Endothelial cell of umbilical vein (primary cell): Measurements from ENCODE around the gene PAQR6. TPM values are rescaled to one million over a fixed set of nuclear protein-coding genes. Genes with fewer than 3 reads are reported as not detected.

ENCODE experiments used
- BruUV-seq: library from RNA; stranded (reverse); fragments of 400-500 nt; replicated peaks from 2 replicates; lab custom pipeline; 2021; lab: Mats Ljungman, UMichigan
- CTCF ChIA-PET: fragments of 300-600, 350-600 bp; sonication (Branson Sonifier 250); formaldehyde crosslinking; loops from one replicate; lab custom pipeline; 2021; ENCODE audit warnings: antibody characterized with exemption, inconsistent platforms; lab: Charles Lee
- POLR2A ChIA-PET: fragments of 300-600, 350-600 bp; sonication (Branson Sonifier 250); formaldehyde crosslinking; loops from one replicate; lab custom pipeline; 2021; ENCODE audit warnings: antibody characterized with exemption, inconsistent platforms; lab: Charles Lee
- DNase-seq: peaks from one replicate; pipeline ENCODE4 v3.0.0-alpha.2; 2011; ENCODE audit warnings: low read depth, low spot score
- FAIRE-seq: peaks from 2 replicates; lab custom pipeline; 2011; peaks lifted over from hg19 to GRCh38; lab: Jason Lieb, UNC
- H2AFZ ChIP-seq: 2 replicates; pipeline ENCODE4 v1.6.0; 2012; ENCODE audit warnings: low read depth, low read length, control low read depth, inconsistent platforms
- H3K27ac ChIP-seq: 2 replicates; pipeline ENCODE4 v1.5.1; 2011; ENCODE audit warnings: low read depth, mild to moderate bottlenecking, control low read depth, low read length, moderate library complexity; ENCODE audit not compliant: insufficient read depth
- H3K27me3 ChIP-seq, 2 experiments: 2 replicates each; pipeline versions ENCODE4 v1.6.0 to v1.6.1; 2011; ENCODE audit warnings: low read length in 2 of 2, mixed read lengths in 1 of 2; ENCODE audit not compliant: control insufficient read depth in 2 of 2, insufficient read depth in 2 of 2
- H3K36me3 ChIP-seq, 2 experiments: 2 replicates in 1 of 2; 3 replicates in 1 of 2; pipeline ENCODE4 v1.5.1; 2011; ENCODE audit warnings: low read length in 2 of 2, mild to moderate bottlenecking in 1 of 2, moderate library complexity in 1 of 2; ENCODE audit not compliant: control insufficient read depth in 2 of 2, insufficient read depth in 2 of 2; ENCODE audit errors: extremely low read depth in 1 of 2
- H3K4me1 ChIP-seq: 3 replicates; pipeline ENCODE4 v1.5.1; 2011; ENCODE audit warnings: mild to moderate bottlenecking, low read length; ENCODE audit not compliant: control insufficient read depth, insufficient read depth; ENCODE audit errors: extremely low read depth
- H3K4me2 ChIP-seq: 2 replicates; pipeline ENCODE4 v1.6.1; 2011; ENCODE audit warnings: low read length, control low read depth, mixed read lengths; ENCODE audit not compliant: insufficient read depth
- H3K4me3 ChIP-seq, 3 experiments: fragments of 200-600 bp in 1 of 3; sonication (generic), shearing (Covaris generic) in 1 of 3; replicated peaks in 1 of 3; 2 replicates each; pipeline ENCODE4 v1.5.1; 2011 to 2016; ENCODE audit warnings: control low read depth in 3 of 3, low read length in 3 of 3, mild to moderate bottlenecking in 2 of 3, inconsistent platforms in 1 of 3, low read depth in 1 of 3, moderate library complexity in 1 of 3; ENCODE audit not compliant: insufficient read depth in 1 of 3
- H3K79me2 ChIP-seq: 2 replicates; pipeline ENCODE4 v1.6.0; 2012; ENCODE audit warnings: low read length, inconsistent platforms; ENCODE audit not compliant: control insufficient read depth, insufficient read depth
- H3K9ac ChIP-seq: replicated peaks from 2 replicates; pipeline ENCODE3; 2011; ENCODE audit warnings: low read length, control low read depth; ENCODE audit not compliant: insufficient read depth; ENCODE audit errors: extremely low read depth
- H3K9me1 ChIP-seq: replicated peaks from 3 replicates; pipeline ENCODE4 v1.6.0; 2011; ENCODE audit warnings: mild to moderate bottlenecking, low read length; ENCODE audit not compliant: control insufficient read depth, insufficient read depth; ENCODE audit errors: extremely low read depth
- H3K9me3 ChIP-seq: replicated peaks from 2 replicates; pipeline ENCODE4 v1.5.1; 2012; ENCODE audit warnings: low read length, inconsistent platforms; ENCODE audit not compliant: control insufficient read depth, insufficient read depth
- H4K20me1 ChIP-seq: replicated peaks from 2 replicates; pipeline ENCODE3; 2011; ENCODE audit warnings: mild to moderate bottlenecking, low read length; ENCODE audit not compliant: control insufficient read depth, insufficient read depth; ENCODE audit errors: extremely low read depth
- CTCF ChIP-seq, 2 donors: IDR thresholded peaks; 1 replicate in 1 of 2; 2 replicates in 1 of 2; pipeline ENCODE4 v1.5.1; 2011; ENCODE audit warnings: low read length in 2 of 2, mild to moderate bottlenecking in 2 of 2, moderate library complexity in 2 of 2, control low read depth in 1 of 2, inconsistent platforms in 1 of 2, low read depth in 1 of 2; ENCODE audit not compliant: insufficient read depth in 1 of 2; ENCODE audit errors: extremely low read depth in 1 of 2
- EZH2 ChIP-seq: IDR thresholded peaks from 2 replicates; pipeline ENCODE4 v1.6.1; 2012; ENCODE audit warnings: borderline replicate concordance, low read depth, mild to moderate bottlenecking, moderate library complexity, low read length, inconsistent platforms; ENCODE audit not compliant: severe bottlenecking
- FOS ChIP-seq: IDR thresholded peaks from 2 replicates; pipeline ENCODE4 v1.6.1; 2011; ENCODE audit warnings: mild to moderate bottlenecking, low read length, moderate library complexity, borderline replicate concordance; ENCODE audit not compliant: insufficient read depth
- GATA2 ChIP-seq: IDR thresholded peaks from 2 replicates; pipeline ENCODE4 v1.7.0; 2011; ENCODE audit warnings: low read depth, mild to moderate bottlenecking, moderate library complexity, mixed read lengths, low read length; ENCODE audit not compliant: insufficient read length, insufficient read depth
- JUN ChIP-seq: IDR thresholded peaks from 2 replicates; pipeline ENCODE4 v1.6.1; 2011; ENCODE audit warnings: borderline replicate concordance, low read depth; ENCODE audit not compliant: insufficient read length, insufficient read depth
- MAX ChIP-seq: IDR thresholded peaks from 2 replicates; pipeline ENCODE4 v1.6.1; 2011; ENCODE audit not compliant: insufficient read depth, insufficient read length
- MYC ChIP-seq: IDR thresholded peaks from one replicate; pipeline ENCODE4 v1.6.1; 2011; ENCODE audit warnings: mild to moderate bottlenecking, low read depth, low read length
- POLR2A ChIP-seq: IDR thresholded peaks from 2 replicates; pipeline ENCODE4 v1.6.1; 2012; ENCODE audit warnings: low read depth, mild to moderate bottlenecking, control low read depth, low read length
- POLR2AphosphoS5 ChIP-seq: IDR thresholded peaks from 2 replicates; pipeline ENCODE4 v1.6.1; 2012; ENCODE audit warnings: low read depth, mild to moderate bottlenecking, control low read depth, low read length, moderate library complexity; ENCODE audit not compliant: insufficient read depth
- dilution Hi-C: fragments of 300-500 bp; cut with MboI; formaldehyde crosslinking; loops from one replicate; pipeline ENCODE4 v1.15.0; 2019; ENCODE audit warnings: low sequenced_read_pairs; ENCODE audit not compliant: extremely low pct_ligation_motif_present
- intact Hi-C: fragments of 100-400 bp; cut with micrococcal nuclease; formaldehyde crosslinking; loops from one replicate; pipeline ENCODE4 v1.10.0; 2022
- polyA plus RNA-seq, 4 experiments: library from polyadenylated mRNA; depleted of rRNA in 3 of 4; stranded (reverse) in 3 of 4; unstranded in 1 of 4; fragments of >200 nt; gene quantifications; 2 replicates each; pipeline versions ENCODE4 v1.2.1 to v1.2.3, GENCODE V29; 2011 to 2012; ENCODE audit warnings: missing spikeins in 1 of 4
- total RNA-seq: library from RNA; stranded (reverse); gene quantifications from 2 replicates; pipeline ENCODE4 v1.2.3, GENCODE V29; 2021

The PAQR6 gene
- total and polyA plus RNA-seq, 2 donors (not counting 3 experiments of a cell fraction or from before 2014, with no cell fraction given), result 1.6 to 2.2 TPM

- Histone ChIP-seq H3K9me1 (no peaks in the 10 kb centered on the region), H3K27ac (no peak overlapping the region), H3K36me3 (peaks cover 0 to 2% of the 10 kb centered on the region in 2 experiments), H3K4me2 (no peak overlapping the region), H3K4me1 (peaks cover 14% of the 10 kb centered on the region), H3K9me3 (no peaks in the 10 kb centered on the region), H3K9ac (no peak overlapping the region), H3K79me2 (peaks cover 28% of the 10 kb centered on the region), H3K27me3 (no peaks in the 10 kb centered on the region), H4K20me1 (peaks cover 2% of the 10 kb centered on the region), H2AFZ (no peak overlapping the region), H3K4me3 (no peak overlapping the region)
- DNase-seq (no peak), FAIRE-seq (no peak)
- ChIA-PET CTCF (no interaction called here), POLR2A (no interaction called here)
- dilution Hi-C loops (no loop called here), intact Hi-C loops (no loop called here)
- BruUV-seq, result no TSS peak
- TF ChIP-seq EZH2, result no peak
- TF ChIP-seq GATA2, result no peak
- TF ChIP-seq CTCF (IDR thresholded peaks at IDR 0.05; ENCODE audit: extremely low read depth in 1 of 2, insufficient read depth in 1 of 2, low read depth in 1 of 2, low read length in 2 of 2), result no peak
- TF ChIP-seq MYC, result no peak
- no peak for TF ChIP-seq MAX
- no peak for TF ChIP-seq FOS
- no peak for TF ChIP-seq POLR2A
- TF ChIP-seq JUN, result no peak
- no peak for TF ChIP-seq POLR2AphosphoS5
These were observed 36.9 kb upstream of the PAQR6 start for GRCh38 chr1:156284757-156285156.
